RKO (cell line): Measurements from ENCODE around the gene RAB17.

ENCODE experiments used
- DNase-seq: peaks from one replicate; pipeline ENCODE4 v3.0.0-alpha.2; 2016; ENCODE audit warnings: low spot score

The RAB17 gene

DNA sequence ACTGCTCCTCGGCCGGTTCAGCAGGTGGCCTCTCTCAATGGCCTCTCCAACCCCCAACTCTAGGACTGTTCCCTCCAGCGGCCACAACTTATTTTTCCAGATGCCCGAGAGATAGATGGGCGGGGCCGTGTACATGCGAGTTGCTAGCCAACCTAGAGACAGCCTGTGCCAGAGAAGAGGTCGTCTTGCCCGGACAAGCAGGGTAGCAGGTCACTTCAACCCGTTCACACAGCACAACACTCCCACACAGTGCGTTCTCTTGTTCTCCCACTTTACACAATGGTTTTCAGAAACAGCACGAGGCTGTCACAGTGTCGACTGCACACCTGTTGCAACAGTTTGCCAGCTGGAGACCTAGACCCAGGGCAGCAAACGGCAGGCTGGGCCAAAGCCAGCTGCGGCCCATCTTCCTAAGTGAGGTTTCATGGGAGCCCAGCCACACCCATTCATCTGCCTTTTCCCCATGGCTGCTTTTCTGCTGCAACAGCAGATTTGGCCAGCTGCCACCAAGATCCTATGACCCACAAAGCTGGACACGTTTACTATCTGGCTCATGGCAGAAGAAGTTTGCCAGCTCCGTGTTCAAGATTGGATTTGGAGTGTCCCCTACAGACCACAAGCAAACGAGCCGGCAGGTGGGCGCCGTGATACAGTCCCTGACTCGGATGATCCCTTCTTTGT, 31.4 kb downstream of the RAB17 start:
- no peak for DNase-seq

DNA sequence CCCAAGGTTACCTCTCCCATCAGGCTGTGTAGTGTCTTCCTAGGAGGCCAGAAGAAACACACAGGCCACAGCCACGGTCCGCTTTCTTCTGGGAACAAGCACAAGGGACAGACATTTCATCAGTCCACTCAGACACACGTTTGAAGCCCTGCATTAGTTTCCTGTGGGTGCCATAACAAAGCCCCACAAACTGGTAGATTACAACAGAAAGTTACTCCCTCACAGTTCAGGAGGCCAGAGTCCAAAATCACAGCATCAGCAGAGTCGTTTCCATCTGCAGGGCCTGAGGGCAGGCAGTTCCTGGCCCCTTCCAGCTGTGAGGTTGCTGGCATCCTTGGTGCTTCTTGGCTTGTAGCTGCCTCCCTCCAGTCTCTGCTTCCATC, 32.9 kb downstream of the RAB17 start:
- DNase-seq, result no peak

DNA sequence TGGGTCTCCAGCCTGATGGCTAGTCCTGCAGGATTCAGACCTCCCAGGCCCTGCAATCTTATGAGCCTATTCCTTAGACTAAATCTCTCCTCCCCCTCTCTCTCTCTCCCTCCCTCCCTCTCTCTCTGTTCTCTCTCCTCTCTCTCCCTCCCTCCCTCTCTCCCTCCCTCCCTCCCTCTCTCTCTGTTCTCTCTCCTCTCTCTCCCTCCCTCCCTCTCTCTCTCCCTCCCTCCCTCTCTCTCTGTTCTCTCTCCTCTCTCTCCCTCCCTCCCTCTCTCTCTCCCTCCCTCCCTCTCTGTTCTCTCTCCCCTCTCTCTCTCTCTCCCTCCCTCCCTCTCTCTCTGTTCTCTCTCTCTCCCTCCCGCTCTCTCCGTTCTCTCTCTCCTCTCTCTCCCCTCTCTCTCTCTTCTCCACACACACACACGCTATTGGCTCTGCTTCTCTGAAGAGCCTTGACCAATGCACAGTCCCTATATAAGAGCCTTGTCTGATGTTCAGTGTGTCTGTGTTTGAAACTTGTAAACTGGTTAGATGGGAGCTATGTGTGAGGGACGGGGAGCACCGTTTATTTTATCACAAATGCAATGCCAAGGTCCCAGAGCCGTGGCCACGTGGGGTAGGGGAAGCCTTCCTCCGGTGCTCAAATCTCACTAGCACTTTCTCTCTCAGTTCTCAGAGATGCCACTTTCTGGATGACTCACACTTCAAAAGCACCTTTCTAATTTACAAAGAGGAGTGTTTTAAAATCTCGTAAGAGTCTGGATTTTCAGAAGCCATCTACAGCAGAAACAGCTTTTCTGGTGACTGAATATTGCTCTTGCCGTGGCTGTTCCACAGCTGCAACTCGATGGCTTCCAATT, 33.5 kb downstream of the RAB17 start:
- no peak for DNase-seq

GRCh38 chr2:237555560-237555959, 35.0 kb downstream of the RAB17 start:
- no peak for DNase-seq

DNA sequence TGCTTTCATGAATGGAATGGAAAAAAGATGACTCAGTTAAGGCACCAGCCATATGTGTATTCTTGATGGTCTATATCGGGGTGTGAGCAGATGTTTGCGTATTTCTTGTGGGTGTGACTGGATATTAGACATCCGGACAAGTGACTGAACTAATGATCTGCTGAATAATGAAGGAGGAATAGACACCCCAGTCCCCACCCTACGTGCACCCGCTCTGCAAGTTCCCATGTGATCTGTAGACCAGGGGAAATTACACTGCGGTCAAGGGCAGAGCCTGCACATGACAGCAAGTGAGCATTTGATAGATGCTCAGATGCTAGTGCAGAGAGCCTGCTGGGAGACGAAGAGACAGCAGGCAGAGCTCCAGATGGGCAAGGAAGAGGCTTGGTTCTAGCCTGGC, 36.6 kb downstream of the RAB17 start:
- DNase-seq, result no peak

DNA sequence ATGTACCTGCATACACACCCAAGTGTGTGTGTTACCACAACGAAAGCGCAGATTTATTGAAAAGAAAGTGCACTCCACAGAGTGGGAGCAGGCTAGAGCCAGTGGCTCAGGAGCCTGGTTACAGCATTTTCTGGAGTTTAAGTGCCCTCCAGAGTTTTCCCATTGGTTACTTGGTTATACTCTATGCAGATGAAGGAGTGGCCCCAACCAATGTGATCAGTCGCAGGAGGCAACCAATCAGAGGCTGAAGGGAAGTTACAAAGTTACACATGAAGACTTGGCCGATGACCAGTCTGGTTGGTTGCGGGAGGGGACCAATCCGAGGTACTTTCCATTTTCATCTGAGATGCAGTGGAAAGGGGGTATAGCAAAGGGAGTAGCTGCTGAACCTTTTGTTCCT, 37.6 kb downstream of the RAB17 start:
- DNase-seq, result peak; percentile 14

DNA sequence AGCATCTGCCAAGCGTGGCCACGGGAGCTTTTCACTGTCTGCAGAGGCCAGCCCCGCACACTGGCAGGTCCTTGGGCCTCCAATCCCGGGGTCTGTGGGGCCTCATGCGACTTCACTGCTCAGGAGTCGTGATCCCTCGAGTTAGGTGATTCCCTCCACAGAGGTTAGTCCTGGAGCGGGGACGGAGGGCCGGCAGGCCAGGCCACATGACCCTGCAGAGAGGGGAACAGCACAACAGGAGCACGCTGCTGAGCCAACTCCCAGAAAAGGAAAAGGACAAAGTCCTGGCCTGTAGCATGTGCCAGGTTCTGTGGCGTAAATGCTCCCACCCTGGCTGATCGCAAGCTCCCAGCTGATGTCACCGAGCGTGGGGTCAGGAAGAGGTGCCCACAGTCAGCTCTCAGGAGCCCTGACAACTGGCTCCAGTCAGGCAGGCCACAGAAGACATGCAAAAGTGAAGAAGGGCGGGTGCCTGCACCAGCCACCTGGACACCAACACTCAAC, 39.4 kb downstream of the RAB17 start:
- DNase-seq, result no peak

- no peak for DNase-seq
Measured at GRCh38 chr2:237549643-237550415, 40.7 kb downstream of the RAB17 start.

DNA sequence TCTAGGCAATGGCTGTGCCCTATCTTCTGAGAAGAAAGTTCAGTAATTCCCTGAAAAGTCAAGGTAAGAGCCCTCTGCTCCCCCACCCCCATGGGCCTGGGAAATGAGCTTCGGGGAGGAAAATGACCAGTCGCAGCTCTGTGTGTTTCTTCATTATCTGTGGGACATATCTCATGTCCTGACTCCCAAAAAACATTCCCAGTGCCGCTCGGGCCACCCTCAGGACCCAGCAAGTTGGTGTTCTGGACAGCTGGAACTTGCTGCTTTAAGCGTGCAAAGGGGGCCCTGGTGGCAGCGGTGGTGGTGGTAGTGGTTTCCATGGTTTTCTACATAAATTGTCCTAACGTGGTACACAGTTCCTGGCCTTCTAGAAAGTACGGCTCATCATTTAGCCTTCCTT, 41.3 kb downstream of the RAB17 start:
- DNase-seq, result no peak

- DNase-seq, result no peak
Measured at GRCh38 chr2:237547841-237548416, 42.6 kb downstream of the RAB17 start.

DNA sequence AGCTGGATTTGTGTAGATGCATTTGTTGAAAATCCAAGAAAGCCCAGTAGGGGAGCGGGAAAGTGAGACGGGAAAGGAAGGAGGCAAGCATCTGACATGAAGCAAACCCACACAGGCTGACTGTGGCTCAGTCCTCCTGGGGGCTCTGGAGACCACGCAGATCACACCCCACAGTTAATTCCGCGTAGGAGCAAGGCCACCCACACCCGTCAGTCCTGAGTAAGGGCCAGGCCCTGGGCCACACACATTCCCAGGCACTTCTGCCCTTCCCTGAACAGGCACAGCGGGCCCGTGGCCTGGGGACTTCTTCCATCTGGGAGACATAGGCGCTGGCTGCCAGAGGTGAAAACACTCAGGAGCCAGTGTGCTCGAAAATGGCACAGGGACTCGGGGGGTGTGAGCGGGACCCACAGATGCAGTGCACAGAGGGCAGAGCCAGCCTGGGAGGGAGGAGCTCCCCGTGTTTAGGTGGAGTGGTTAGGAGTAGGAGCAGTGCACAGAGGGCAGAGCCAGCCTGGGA, 43.6 kb downstream of the RAB17 start:
- DNase-seq, result no peak

- no peak for DNase-seq
Measured at GRCh38 chr2:237546040-237546875, 44.3 kb downstream of the RAB17 start.

DNA sequence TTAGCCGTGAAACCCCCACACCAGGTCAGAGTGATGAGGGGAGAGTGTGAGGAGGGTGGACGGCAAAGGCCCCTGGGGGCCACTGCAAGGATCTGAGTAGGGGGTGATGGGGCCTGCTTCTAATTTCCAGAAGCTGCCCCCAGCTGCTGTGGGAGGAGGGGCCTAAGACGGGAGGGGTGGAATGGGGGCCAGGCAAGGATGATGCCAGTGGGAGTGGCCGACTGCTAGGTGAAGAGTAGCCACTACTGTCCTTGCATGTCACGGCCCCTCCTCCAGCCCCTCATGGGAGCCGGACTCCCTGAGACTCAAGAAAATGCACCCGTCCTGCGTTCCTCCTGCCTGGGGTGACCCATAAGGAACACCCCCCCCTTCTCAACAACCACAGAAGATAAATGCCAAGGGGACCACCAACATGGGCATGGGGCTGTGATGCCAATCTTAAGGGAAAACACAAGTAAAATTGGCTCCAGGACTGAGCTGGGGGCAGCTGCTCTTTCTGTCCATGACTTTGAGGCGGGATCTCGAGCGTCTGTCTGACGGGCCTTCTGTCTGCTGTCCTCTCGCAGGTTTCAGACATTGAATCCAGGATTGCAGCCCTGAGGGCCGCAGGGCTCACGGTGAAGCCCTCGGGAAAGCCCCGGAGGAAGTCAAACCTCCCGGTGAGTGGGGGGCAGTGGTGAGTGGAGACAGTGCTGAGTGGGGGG, 48.4 kb downstream of the RAB17 start:
- no peak for DNase-seq

DNA sequence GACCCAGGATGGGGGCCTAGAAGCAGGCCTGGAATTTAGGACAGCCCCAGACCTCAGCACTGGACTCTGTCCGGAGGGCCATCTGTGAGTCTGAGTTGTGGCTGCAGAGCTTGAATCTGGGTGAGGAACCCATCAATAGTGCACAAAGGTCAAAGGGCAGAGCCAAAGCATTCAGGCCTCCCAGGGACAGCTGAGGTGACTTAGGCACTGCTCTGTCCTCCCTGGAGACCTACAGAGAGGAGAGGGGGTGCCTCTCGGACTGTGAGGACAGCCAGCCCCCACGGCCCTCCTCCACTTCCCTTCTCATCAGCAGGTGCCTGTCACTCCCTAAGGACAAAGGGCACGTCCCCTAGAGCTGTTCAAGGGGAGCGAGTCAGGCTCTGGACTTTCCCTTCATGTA, 49.3 kb downstream of the RAB17 start:
- no peak for DNase-seq

- DNase-seq, result no peak
Measured at GRCh38 chr2:237540823-237541222, 49.7 kb downstream of the RAB17 start.

GRCh38 chr2:237540223-237540775, 50.2 kb downstream of the RAB17 start:
- no peak for DNase-seq

DNA sequence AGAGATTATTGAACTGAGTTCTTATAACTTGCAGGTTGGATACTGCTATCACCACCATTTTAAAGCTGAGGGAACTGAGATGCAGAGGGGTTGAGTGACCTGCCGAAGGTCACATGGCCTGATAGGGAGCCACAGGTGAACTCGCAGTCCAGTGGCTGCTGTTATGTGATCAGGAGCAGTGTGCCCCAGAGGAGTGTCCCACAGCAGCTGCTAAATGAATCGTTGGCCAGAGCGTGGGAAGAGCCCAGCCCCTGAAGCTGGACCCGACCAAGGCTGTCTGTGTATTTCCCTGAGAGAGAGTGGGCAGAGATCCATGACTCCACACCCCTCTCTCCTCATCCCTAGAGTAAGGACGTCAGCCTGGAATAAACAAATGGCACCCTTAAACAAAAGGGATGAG, 50.9 kb downstream of the RAB17 start:
- DNase-seq, result no peak

- no peak for DNase-seq
Measured at GRCh38 chr2:237538901-237539300, 51.6 kb downstream of the RAB17 start.

DNA sequence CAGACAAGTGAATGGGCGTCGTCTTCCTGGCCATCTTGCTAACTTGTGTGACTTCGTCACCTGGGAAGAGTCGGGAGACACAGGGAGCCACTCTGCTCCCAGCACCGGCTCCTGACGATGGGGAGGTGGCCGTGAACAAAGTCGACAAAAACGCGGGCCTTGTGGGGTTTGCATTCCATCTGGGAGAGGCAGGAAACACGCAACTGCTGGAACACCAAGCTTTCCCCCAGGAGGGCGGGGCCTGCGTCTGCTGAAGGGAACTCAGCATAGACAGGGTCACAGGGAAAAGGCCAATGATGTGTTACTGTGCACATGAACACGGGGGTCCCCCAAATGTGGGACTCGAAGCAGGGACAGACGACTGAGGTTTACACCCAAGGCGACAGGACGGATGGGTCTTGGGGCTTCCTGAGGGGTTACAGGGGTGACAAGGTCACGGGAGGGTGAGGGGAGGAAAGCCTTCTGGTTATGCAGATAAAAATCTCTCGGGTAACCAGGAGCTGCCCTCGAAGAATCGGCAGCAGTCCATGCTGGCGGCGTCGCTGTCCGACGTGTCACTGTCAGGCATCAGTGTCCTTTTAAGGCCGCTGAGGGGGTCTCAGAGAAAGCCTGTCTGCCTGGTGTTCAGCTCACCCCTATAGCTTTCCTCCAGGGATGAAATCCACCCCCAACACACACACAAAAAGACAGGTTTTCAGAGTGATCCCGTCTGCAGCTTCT, 52.4 kb downstream of the RAB17 start:
- no peak for DNase-seq

DNA sequence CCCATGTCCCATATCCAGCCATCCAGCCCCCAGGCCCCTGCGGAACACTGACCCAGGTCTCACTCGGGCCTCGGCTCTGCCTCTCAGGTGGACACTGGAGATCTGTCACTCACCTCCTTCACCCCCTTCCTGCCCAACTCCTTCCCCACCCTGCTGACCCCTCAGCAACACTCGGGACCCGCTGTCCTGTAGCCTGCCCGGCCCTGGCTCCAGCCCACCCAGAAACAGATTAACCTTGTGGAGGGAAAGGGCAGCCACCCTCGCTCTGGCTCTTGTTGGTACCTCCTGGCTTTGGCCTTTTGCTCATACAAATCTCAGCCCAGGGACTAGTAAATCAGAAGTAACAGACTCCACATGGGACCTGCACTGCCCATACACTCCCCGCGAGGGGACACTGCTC, 53.9 kb downstream of the RAB17 start:
- no peak for DNase-seq
